A673 (cell line): ENCODE measurements around the gene ADGRG2. TPM values are rescaled to one million over a fixed set of nuclear protein-coding genes. Genes with fewer than 3 reads are reported as not detected.

Experiments used
- BruUV-seq: library from RNA; stranded (reverse); fragments of 400-500 nt; replicated peaks from 2 replicates; lab custom pipeline; 2021; lab: Mats Ljungman, UMichigan
- CTCF ChIA-PET: fragments of 300-600 bp; sonication (Branson Sonifier 250); formaldehyde crosslinking; loops from one replicate; lab custom pipeline; 2022; ENCODE audit warnings: antibody characterized with exemption; lab: Charles Lee
- POLR2A ChIA-PET: fragments of 300-600 bp; sonication (Branson Sonifier 250); formaldehyde crosslinking; loops from one replicate; lab custom pipeline; 2022; ENCODE audit warnings: antibody characterized with exemption; ENCODE audit not compliant: low non-redundant PET; lab: Charles Lee
- DNase-seq: peaks from one replicate; pipeline ENCODE4 v3.0.0-alpha.2; 2015; ENCODE audit warnings: low spot score
- H3K27ac ChIP-seq: fragments of 200-600 bp; sonication (generic); 2 replicates; pipeline ENCODE4 v1.5.1; 2016; ENCODE audit warnings: mixed run types, low read depth, mild to moderate bottlenecking, mixed read lengths, antibody characterized with exemption, low read length; ENCODE audit not compliant: poor library complexity, severe bottlenecking
- H3K27me3 ChIP-seq: fragments of 200-600 bp; sonication (generic); replicated peaks from 2 replicates; pipeline ENCODE4 v1.6.1; 2017; ENCODE audit warnings: mixed run types, low read depth, mild to moderate bottlenecking, mixed read lengths, antibody characterized with exemption, low read length; ENCODE audit not compliant: insufficient read depth, poor library complexity
- H3K36me3 ChIP-seq: fragments of 200-600 bp; sonication (generic); 2 replicates; pipeline ENCODE4 v1.6.1; 2016; ENCODE audit warnings: mixed run types, mild to moderate bottlenecking, mixed read lengths, antibody characterized with exemption, low read length; ENCODE audit not compliant: insufficient read depth, poor library complexity, severe bottlenecking
- H3K4me1 ChIP-seq: fragments of 200-600 bp; sonication (generic); 2 replicates; pipeline ENCODE4 v1.6.1; 2017; ENCODE audit warnings: mixed run types, mild to moderate bottlenecking, mixed read lengths, antibody characterized with exemption, low read length; ENCODE audit not compliant: insufficient read depth, poor library complexity, severe bottlenecking
- H3K4me3 ChIP-seq: fragments of 200-600 bp; sonication (generic); 2 replicates; pipeline ENCODE4 v1.5.1; 2016; ENCODE audit warnings: low read depth, mixed run types, mild to moderate bottlenecking, mixed read lengths, low read length; ENCODE audit not compliant: poor library complexity, severe bottlenecking
- H3K9me3 ChIP-seq: fragments of 200-600 bp; sonication (generic); 2 replicates; pipeline ENCODE4 v1.6.1; 2016; ENCODE audit warnings: mixed run types, low read depth, mild to moderate bottlenecking, mixed read lengths, antibody characterized with exemption, low read length; ENCODE audit not compliant: poor library complexity, severe bottlenecking
- EZH2 ChIP-seq: fragments of 200-600 bp; sonication (generic); IDR thresholded peaks from 2 replicates; pipeline ENCODE4 v1.6.1; 2017; ENCODE audit warnings: borderline replicate concordance, low read depth, mild to moderate bottlenecking, mixed read lengths, antibody characterized with exemption, low read length; ENCODE audit not compliant: poor library complexity, severe bottlenecking
- intact Hi-C: fragments of 100-400 bp; cut with micrococcal nuclease; formaldehyde crosslinking; loops from one replicate; pipeline ENCODE4 v1.10.0; 2022; ENCODE audit not compliant: unreplicated experiment
- total RNA-seq: library from RNA; stranded (reverse); gene quantifications from 2 replicates; pipeline ENCODE4 v1.2.3, GENCODE V29; 2021
- TF ChIP-seq, protein P1 (sequence below): fragments of 300-800, 200-600 bp; sonication (generic); conservative IDR thresholded peaks from 2 replicates; pipeline ENCODE4 v1.5.1; 2017; ENCODE audit warnings: low read depth, mild to moderate bottlenecking, antibody characterized with exemption, low read length, moderate library complexity, mixed read lengths

The ADGRG2 gene
- total RNA-seq, 1 experiment from 2014 or later = 61.3 TPM

DNA sequence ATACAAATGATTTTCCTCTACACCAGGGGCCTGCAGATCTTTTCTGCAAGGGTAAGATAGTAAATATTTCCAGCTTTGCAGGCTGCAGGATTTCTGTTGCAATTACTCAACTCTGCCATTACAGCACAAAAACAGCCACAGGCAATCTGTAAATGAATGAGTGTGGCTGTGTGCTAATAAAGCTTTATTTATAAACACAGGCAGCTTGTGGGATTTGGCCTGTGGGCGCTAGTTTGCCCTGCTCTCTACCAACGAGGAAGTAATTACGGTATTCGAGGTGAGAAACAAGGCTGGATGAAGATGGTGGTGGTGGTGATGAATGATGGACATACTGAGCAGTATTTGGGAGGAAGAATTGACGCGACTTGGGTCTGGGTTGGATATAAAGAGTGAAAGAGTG is 30.7 kb downstream of the ADGRG2 start:
- POLR2A ChIA-PET = no interaction called here
- no TSS peak for BruUV-seq

DNA sequence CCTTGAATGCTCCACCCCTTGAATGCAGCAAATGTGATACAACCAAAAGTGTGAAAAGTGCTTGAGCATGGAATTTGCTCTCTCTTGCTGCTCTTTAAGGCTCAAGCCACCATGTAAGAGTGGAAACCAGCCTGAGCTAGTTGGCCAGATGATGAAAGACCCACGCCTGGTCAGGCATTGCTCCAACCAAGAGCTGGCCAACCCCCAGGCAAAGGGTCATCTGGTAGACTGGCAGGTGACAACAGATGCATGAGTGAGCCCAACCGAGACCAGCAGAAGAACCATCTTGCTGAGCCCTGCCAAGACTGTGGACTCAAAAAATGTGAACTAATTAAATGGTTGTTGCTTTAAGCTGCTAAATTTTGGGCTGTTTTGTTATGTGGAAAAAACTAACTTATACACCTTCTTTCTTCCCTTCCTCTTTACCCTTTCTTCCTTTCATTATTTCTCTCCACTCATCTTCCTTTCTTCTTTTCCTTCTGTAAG is 32.7 kb downstream of the ADGRG2 start:
- POLR2A ChIA-PET = no interaction called here
- no peak for DNase-seq
- H3K4me1 ChIP-seq = no peaks in the 10 kb centered on the region
- CTCF ChIA-PET = no interaction called here
- intact Hi-C loops = no loop called here
- H3K4me3 ChIP-seq = no peak overlapping the region
- H3K27me3 ChIP-seq = no peaks in the 10 kb centered on the region
- peaks cover 33% of the 10 kb centered on the region for H3K36me3 ChIP-seq
- BruUV-seq = no TSS peak
- TF ChIP-seq, protein P1, sequence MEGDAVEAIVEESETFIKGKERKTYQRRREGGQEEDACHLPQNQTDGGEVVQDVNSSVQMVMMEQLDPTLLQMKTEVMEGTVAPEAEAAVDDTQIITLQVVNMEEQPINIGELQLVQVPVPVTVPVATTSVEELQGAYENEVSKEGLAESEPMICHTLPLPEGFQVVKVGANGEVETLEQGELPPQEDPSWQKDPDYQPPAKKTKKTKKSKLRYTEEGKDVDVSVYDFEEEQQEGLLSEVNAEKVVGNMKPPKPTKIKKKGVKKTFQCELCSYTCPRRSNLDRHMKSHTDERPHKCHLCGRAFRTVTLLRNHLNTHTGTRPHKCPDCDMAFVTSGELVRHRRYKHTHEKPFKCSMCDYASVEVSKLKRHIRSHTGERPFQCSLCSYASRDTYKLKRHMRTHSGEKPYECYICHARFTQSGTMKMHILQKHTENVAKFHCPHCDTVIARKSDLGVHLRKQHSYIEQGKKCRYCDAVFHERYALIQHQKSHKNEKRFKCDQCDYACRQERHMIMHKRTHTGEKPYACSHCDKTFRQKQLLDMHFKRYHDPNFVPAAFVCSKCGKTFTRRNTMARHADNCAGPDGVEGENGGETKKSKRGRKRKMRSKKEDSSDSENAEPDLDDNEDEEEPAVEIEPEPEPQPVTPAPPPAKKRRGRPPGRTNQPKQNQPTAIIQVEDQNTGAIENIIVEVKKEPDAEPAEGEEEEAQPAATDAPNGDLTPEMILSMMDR = no peak
- no peak overlapping the region for H3K27ac ChIP-seq
- H3K9me3 ChIP-seq = peaks cover 19% of the 10 kb centered on the region

More for the DNA sequence above, 30.7 kb downstream of the ADGRG2 start:
- Histone ChIP-seq H3K36me3 (peaks cover 40% of the 10 kb centered on the region), H3K4me1 (no peaks in the 10 kb centered on the region), H3K27me3 (no peaks in the 10 kb centered on the region), H3K4me3 (no peak overlapping the region), H3K9me3 (peaks cover 19% of the 10 kb centered on the region), H3K27ac (no peak overlapping the region)
- intact Hi-C loops = no loop called here
- CTCF ChIA-PET = interaction anchor here (0.5 kb wide), 1 partner anchor 16 kb away, joined by 4 read pairs; no protein-coding TSS in a partner anchor
- DNase-seq = no peak
- TF ChIP-seq EZH2 = no peak
- TF ChIP-seq, protein P1 = no peak

DNA sequence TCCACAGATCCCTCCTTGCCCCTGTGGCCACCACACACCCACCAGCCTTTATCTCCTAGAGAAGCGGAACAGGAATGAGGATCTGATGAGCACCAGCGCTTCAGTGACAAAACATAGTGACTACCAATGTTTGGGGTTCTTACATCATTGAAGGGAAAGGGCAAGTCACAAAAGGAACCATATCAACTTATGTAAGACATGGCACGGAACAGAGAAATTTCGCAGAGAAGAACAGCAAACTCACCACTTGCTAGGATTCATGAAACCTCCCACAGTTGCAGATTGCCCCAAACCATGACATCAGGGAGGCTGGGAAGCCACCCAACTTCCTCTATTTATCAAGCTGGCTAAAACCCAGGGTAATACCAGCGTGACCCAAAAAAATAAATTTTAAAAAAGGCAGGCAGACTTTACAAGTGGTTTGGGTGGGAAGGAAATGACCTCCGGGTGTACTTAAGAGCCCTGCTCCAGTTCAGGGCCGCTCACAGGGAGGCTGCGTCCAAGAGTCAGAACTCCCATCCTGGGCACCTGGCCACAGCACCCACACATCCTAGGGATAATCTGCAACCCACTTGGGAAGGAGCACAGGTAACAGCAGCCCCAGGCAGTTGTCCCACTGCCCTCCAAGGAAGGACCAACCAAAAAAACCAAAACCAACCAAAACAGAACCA is 36.0 kb downstream of the ADGRG2 start:
- no peak for DNase-seq
- POLR2A ChIA-PET = no interaction called here
- intact Hi-C loops = no loop called here
- H3K27me3 ChIP-seq = no peaks in the 10 kb centered on the region
- H3K4me1 ChIP-seq = no peaks in the 10 kb centered on the region
- H3K27ac ChIP-seq = no peak overlapping the region
- H3K36me3 ChIP-seq = peaks cover 31% of the 10 kb centered on the region
- BruUV-seq = no TSS peak
- peaks cover 19% of the 10 kb centered on the region for H3K9me3 ChIP-seq
- CTCF ChIA-PET = no interaction called here
- TF ChIP-seq, protein P1 = no peak
- no peak for TF ChIP-seq EZH2
- no peak overlapping the region for H3K4me3 ChIP-seq
